B cell (primary cell): ENCODE results near the gene PRIM2. TPM values are rescaled to one million over a fixed set of nuclear protein-coding genes. Genes with fewer than 3 reads are reported as not detected.
"Not testable (repeated sequence)": the region's sequence is repeated elsewhere in the genome, so short reads cannot be mapped to it uniquely, and the experiment has no call there.

ENCODE experiments used
- ATAC-seq: fragments of 200-7000 bp; cut with Tn5 transposase; one replicate; pipeline ENCODE4 v1.10.0; 2021; ENCODE audit warnings: low read depth, mild to moderate bottlenecking, moderate number of reproducible peaks, moderate library complexity
- CTCF ChIA-PET: fragments of 350-600 bp; sonication (Branson Sonifier 250); formaldehyde crosslinking; loops from one replicate; lab custom pipeline; 2021; ENCODE audit warnings: antibody characterized with exemption, inconsistent platforms; lab: Charles Lee
- POLR2A ChIA-PET: fragments of 350-600 bp; sonication (Branson Sonifier 250); formaldehyde crosslinking; loops from one replicate; lab custom pipeline; 2021; ENCODE audit warnings: antibody characterized with exemption; lab: Charles Lee
- DNase-seq: peaks from one replicate; pipeline ENCODE4 v3.0.0; 2013
- H2AFZ ChIP-seq: 2 replicates; pipeline ENCODE4 v1.6.1; 2012; ENCODE audit warnings: mild to moderate bottlenecking, low read depth, low read length; ENCODE audit not compliant: insufficient read depth, poor library complexity, severe bottlenecking
- H3K27ac ChIP-seq, 2 donors: 1 replicate in 1 of 2; 2 replicates in 1 of 2; pipeline ENCODE4 v1.5.1; 2012 to 2013; ENCODE audit warnings: low read length in 2 of 2, mild to moderate bottlenecking in 2 of 2, moderate library complexity in 1 of 2
- H3K27me3 ChIP-seq, 4 experiments: fragments of 200-600 bp in 1 of 4; sonication (generic) in 1 of 4; replicated peaks in 1 of 4; 1 replicate in 2 of 4; 2 replicates in 2 of 4; pipeline versions ENCODE4 v1.6.1 to v1.7.0; 2013 to 2016; ENCODE audit warnings: low read length in 3 of 4, mild to moderate bottlenecking in 2 of 4, mixed read lengths in 1 of 4, moderate library complexity in 1 of 4; ENCODE audit not compliant: insufficient read depth in 4 of 4, control insufficient read depth in 3 of 4; ENCODE audit errors: control extremely low read depth in 1 of 4
- H3K36me3 ChIP-seq, 2 experiments: replicated peaks in 1 of 2; 1 replicate in 1 of 2; 2 replicates in 1 of 2; pipeline versions ENCODE4 v1.6.1 to v1.7.1; 2013; ENCODE audit warnings: low read length in 1 of 2; ENCODE audit not compliant: insufficient read depth in 2 of 2, control insufficient read depth in 1 of 2; ENCODE audit errors: control extremely low read depth in 1 of 2, extremely low read depth in 1 of 2
- H3K4me1 ChIP-seq, 2 donors: fragments of 200-600 bp in 1 of 2; sonication (generic) in 1 of 2; 1 replicate in 1 of 2; 2 replicates in 1 of 2; pipeline versions ENCODE4 v1.5.1 to v1.6.1; 2013 to 2017; ENCODE audit warnings: low read length in 2 of 2; ENCODE audit not compliant: control insufficient read depth in 2 of 2, insufficient read depth in 2 of 2
- H3K4me2 ChIP-seq: replicated peaks from 2 replicates; pipeline ENCODE3; 2012; ENCODE audit warnings: mild to moderate bottlenecking, low read depth, low read length; ENCODE audit not compliant: poor library complexity, severe bottlenecking
- H3K4me3 ChIP-seq, 5 experiments: fragments of 200-600 bp in 1 of 5; sonication (generic) in 1 of 5; 1 replicate in 3 of 5; 2 replicates in 2 of 5; pipeline versions ENCODE4 v1.5.1 to v1.7.0; 2011 to 2016; ENCODE audit warnings: low read length in 4 of 5, mild to moderate bottlenecking in 4 of 5, low read depth in 2 of 5, control low read depth in 1 of 5, moderate library complexity in 1 of 5; ENCODE audit not compliant: insufficient read depth in 1 of 5; ENCODE audit errors: control extremely low read depth in 1 of 5, extremely low read depth in 1 of 5
- H3K79me2 ChIP-seq: fragments of 200-600 bp; sonication (generic); one replicate; pipeline ENCODE4 v1.6.0; 2016; ENCODE audit warnings: low read length; ENCODE audit not compliant: control insufficient read depth, insufficient read depth
- H3K9ac ChIP-seq: fragments of 200-600 bp; sonication (generic); 2 replicates; pipeline ENCODE4 v1.6.1; 2017; ENCODE audit warnings: mild to moderate bottlenecking, low read length, moderate library complexity
- H3K9me3 ChIP-seq, 3 donors: one replicate each; pipeline versions ENCODE4 v1.6.1 to v1.7.1; 2013; ENCODE audit warnings: low read length in 2 of 3; ENCODE audit not compliant: control insufficient read depth in 2 of 3, insufficient read depth in 1 of 3; ENCODE audit errors: control extremely low read depth in 1 of 3
- H4K20me1 ChIP-seq: 2 replicates; pipeline ENCODE4 v1.6.0; 2012; ENCODE audit warnings: mild to moderate bottlenecking, low read length; ENCODE audit not compliant: insufficient read depth, control insufficient read depth, poor library complexity, severe bottlenecking
- H3K27ac Mint-ChIP-seq: one replicate; pipeline ENCODE4 v1.8.0; 2021; ENCODE audit warnings: mixed read lengths
- H3K27me3 Mint-ChIP-seq: one replicate; pipeline ENCODE4 v1.8.0; 2021; ENCODE audit warnings: mixed read lengths
- H3K4me1 Mint-ChIP-seq: one replicate; pipeline ENCODE4 v1.8.0; 2021; ENCODE audit warnings: mixed read lengths
- H3K4me3 Mint-ChIP-seq: one replicate; pipeline ENCODE4 v1.8.0; 2021; ENCODE audit warnings: mixed read lengths
- H3K9me3 Mint-ChIP-seq: one replicate; pipeline ENCODE4 v1.8.0; 2022; ENCODE audit warnings: mixed read lengths; ENCODE audit not compliant: insufficient read depth
- WGBS: methylation state at CpG from one replicate; pipeline ENCODE4 v1.1.5; 2013; ENCODE audit warnings: missing lambda C conversion rate; ENCODE audit not compliant: insufficient coverage; 5-methylcytosine and 5-hydroxymethylcytosine counted together
- intact Hi-C: fragments of 100-400 bp; cut with micrococcal nuclease; formaldehyde crosslinking; loops from one replicate; pipeline ENCODE4 v1.10.0; 2022
- polyA plus RNA-seq: library from polyadenylated mRNA; depleted of rRNA; stranded (reverse); fragments of >200 nt; gene quantifications from 2 replicates; pipeline ENCODE4 v1.2.3, GENCODE V29; 2012
- total RNA-seq, 2 donors: library from RNA; stranded (reverse); fragments of 120-200 nt in 1 of 2; gene quantifications; 1 replicate in 1 of 2; 2 replicates in 1 of 2; pipeline versions ENCODE4 v1.2.3 to v1.2.4, GENCODE V29; 2013 to 2022

Gene PRIM2
- total and polyA plus RNA-seq, 2 donors (not counting 1 experiment from before 2014, with no cell fraction given) = 5.2 to 21.0 TPM

DNA sequence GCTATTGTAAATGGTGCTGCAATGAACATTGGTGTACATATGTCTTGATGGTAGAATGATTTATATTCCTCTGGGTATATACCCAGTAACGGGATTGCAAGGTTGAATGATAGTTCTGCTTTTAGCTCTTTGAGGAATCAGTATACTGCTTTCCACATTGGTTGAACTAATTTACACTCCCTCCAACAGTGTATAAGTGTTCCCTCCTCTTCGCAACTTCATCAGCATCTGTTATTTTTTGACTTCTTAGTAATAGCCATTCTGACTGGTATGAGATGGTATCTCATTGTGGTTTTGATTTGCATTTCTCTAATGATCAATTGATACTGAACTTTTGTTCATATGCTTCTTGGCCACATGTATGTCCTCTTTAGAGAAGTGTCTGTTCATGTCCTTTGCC is 73.4 kb downstream of the PRIM2 start:
- DNase-seq, H4K20me1 ChIP-seq, H3K4me3 ChIP-seq, intact Hi-C loops, H3K4me1 ChIP-seq, H3K27ac ChIP-seq, H3K79me2 ChIP-seq, H3K36me3 ChIP-seq, H3K27ac Mint-ChIP-seq, H3K9ac ChIP-seq, H3K27me3 ChIP-seq, POLR2A ChIA-PET, H3K4me3 Mint-ChIP-seq, H3K9me3 Mint-ChIP-seq, ATAC-seq, H3K27me3 Mint-ChIP-seq, H3K4me2 ChIP-seq, H2AFZ ChIP-seq, CTCF ChIA-PET, H3K9me3 ChIP-seq: not testable (repeated sequence)
- H3K4me1 Mint-ChIP-seq = peaks cover 24% of the 10 kb centered on the region
- WGBS = no CpG with 5 or more reads among the region's 2 CpGs

DNA sequence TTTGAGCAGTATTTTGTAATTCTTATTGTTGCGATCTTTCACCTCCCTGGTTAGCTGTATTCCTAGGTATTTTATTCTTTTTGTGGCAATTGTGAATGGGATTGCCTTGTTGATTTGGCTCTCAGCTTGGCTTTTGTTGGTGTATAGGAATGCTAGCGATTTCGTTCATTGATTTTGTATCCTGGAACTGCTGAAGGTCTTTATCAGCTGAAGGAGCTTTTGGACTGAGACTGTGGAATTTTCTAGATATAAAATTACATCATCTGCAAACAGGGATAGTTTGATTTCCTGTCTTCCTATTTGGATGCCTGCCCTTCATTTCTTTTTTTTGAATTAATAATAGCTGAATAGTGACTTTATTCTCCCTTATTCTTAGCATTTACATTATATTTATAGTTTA is 74.6 kb downstream of the PRIM2 start:
- H3K9me3 ChIP-seq, H3K27ac ChIP-seq, H3K27me3 Mint-ChIP-seq, H3K9ac ChIP-seq, H2AFZ ChIP-seq, H3K79me2 ChIP-seq, H3K4me2 ChIP-seq, H3K36me3 ChIP-seq, H3K4me1 ChIP-seq, H3K4me3 ChIP-seq, DNase-seq, H3K4me3 Mint-ChIP-seq, ATAC-seq, H4K20me1 ChIP-seq, H3K27me3 ChIP-seq, POLR2A ChIA-PET, intact Hi-C loops, H3K27ac Mint-ChIP-seq: not testable (repeated sequence)
- H3K4me1 Mint-ChIP-seq = peaks cover 24% of the 10 kb centered on the region
- CTCF ChIA-PET = interaction anchor here (0.7 kb wide), 1 partner anchor 126 kb away, joined by 6 read pairs; no protein-coding TSS in a partner anchor
- 100% methylated on average over 1 of the region's 3 CpGs for WGBS
- peaks cover 14% of the 10 kb centered on the region for H3K9me3 Mint-ChIP-seq

DNA sequence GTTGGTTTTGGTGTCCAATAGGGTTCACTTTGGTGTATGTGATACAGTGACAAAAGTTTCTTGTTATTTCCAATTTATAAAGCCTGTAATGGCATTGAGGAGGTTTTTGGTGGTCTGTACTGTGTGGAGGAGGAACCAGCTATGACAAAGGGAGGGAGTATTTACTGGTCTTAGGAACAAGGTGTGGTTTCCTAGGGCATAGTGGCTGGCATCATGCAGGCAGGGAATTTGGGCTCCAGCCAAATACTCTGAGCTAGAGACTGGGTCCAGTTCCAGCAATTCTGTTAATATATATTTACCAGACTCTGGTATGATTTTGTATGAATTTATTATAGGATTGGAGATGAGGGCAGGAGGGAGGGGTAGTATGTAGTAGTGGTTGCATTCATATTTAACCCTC is 101.9 kb downstream of the PRIM2 start:
- H3K4me2 ChIP-seq, CTCF ChIA-PET, H3K27ac Mint-ChIP-seq, H4K20me1 ChIP-seq, POLR2A ChIA-PET, ATAC-seq, H3K36me3 ChIP-seq, H3K27me3 ChIP-seq, DNase-seq, H3K27me3 Mint-ChIP-seq, H3K79me2 ChIP-seq, H2AFZ ChIP-seq, H3K9me3 ChIP-seq, H3K9me3 Mint-ChIP-seq, H3K4me3 ChIP-seq, H3K27ac ChIP-seq, H3K4me3 Mint-ChIP-seq, intact Hi-C loops, H3K9ac ChIP-seq: not testable (repeated sequence)
- H3K4me1 Mint-ChIP-seq = peaks cover 25% of the 10 kb centered on the region
- H3K4me1 ChIP-seq = peaks cover 14% of the 10 kb centered on the region in 2 donors
